Peyer's patch (tissue), 4 donors: ENCODE measurements around the gene GFRA3. TPM values are rescaled to one million over a fixed set of nuclear protein-coding genes. Genes with fewer than 3 reads are reported as not detected.
A peak's percentile ranks its signal among the peaks of the same experiment; 100 is the strongest.

Source experiments
- DNase-seq, 3 donors: peaks; one replicate each; pipeline ENCODE4 v3.0.0-alpha.2; 2017 to 2019
- H3K27ac ChIP-seq, 4 donors: fragments of 200-600 bp; sonication (generic); one replicate each; pipeline ENCODE4 v1.5.1; 2016 to 2019
- H3K27me3 ChIP-seq, 2 donors: fragments of 200-600 bp; sonication (generic); one replicate each; pipeline ENCODE4 v1.5.1; 2019
- H3K36me3 ChIP-seq, 3 donors: fragments of 200-600 bp; sonication (generic); one replicate each; pipeline ENCODE4 v1.5.1; 2016 to 2019
- H3K4me1 ChIP-seq, 4 donors: fragments of 200-600 bp; sonication (generic); one replicate each; pipeline ENCODE4 v1.5.1; 2016 to 2019
- H3K4me3 ChIP-seq, 4 donors: fragments of 200-600 bp; sonication (generic); 1 replicate in 3 of 4; 2 replicates in 1 of 4; pipeline ENCODE4 v1.5.1; 2016 to 2019; ENCODE audit warnings: mild to moderate bottlenecking in 1 of 4
- H3K9me3 ChIP-seq, 4 donors: fragments of 200-600 bp; sonication (generic); one replicate each; pipeline ENCODE4 v1.5.1; 2016 to 2019; ENCODE audit warnings: mild to moderate bottlenecking in 1 of 4
- POLR2A ChIP-seq, 2 donors: fragments of 450-650 bp; IDR thresholded peaks; one replicate each; pipeline ENCODE4 v1.5.1; 2017; ENCODE audit warnings: antibody characterized with exemption in 2 of 2, mild to moderate bottlenecking in 2 of 2, moderate library complexity in 2 of 2
- total RNA-seq, 4 donors: library from RNA; depleted of rRNA; stranded (reverse); fragments of >200 nt; gene quantifications; one replicate each; pipeline ENCODE4 v1.1.0, GENCODE V29; 2016
- TF ChIP-seq, protein P1 (sequence below), 6 experiments: fragments of 450-650 bp in 4 of 6; fragments of 200-600 bp in 2 of 6; sonication (generic) in 1 of 6; IDR thresholded peaks; one replicate each; pipeline ENCODE4 v1.5.1; 2017 to 2019; ENCODE audit warnings: antibody characterized with exemption in 6 of 6, mild to moderate bottlenecking in 3 of 6, moderate library complexity in 1 of 6

Gene GFRA3
- total RNA-seq, 4 donors from 2014 or later, result not detected

DNA sequence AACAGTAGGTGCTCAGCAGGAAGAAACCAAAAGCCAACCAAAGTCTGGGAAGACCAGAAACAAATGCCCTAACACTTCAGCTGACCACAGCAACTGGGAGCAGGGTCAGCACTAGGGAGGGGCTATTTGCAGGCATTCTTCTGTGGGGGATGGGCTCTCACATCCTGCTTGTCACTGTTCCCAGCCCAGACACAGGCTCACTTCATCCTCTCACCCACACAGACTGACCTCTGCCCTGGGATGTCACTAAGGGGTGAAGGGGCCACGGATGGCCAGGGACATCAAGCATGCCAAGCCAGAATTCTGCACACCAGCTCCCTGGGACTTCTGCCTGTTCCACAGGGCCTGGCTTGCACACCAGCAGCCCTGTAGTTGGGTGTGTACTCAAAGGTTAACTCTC lies 28.7 kb downstream of the GFRA3 start:
- no peaks in the 10 kb centered on the region for H3K9me3 ChIP-seq
- peaks cover 0 to 9% of the 10 kb centered on the region in 2 donors for H3K27me3 ChIP-seq
- H3K4me3 ChIP-seq, result no peak overlapping the region
- no peak for TF ChIP-seq POLR2A (IDR thresholded peaks at IDR 0.05)
- TF ChIP-seq, protein P1, sequence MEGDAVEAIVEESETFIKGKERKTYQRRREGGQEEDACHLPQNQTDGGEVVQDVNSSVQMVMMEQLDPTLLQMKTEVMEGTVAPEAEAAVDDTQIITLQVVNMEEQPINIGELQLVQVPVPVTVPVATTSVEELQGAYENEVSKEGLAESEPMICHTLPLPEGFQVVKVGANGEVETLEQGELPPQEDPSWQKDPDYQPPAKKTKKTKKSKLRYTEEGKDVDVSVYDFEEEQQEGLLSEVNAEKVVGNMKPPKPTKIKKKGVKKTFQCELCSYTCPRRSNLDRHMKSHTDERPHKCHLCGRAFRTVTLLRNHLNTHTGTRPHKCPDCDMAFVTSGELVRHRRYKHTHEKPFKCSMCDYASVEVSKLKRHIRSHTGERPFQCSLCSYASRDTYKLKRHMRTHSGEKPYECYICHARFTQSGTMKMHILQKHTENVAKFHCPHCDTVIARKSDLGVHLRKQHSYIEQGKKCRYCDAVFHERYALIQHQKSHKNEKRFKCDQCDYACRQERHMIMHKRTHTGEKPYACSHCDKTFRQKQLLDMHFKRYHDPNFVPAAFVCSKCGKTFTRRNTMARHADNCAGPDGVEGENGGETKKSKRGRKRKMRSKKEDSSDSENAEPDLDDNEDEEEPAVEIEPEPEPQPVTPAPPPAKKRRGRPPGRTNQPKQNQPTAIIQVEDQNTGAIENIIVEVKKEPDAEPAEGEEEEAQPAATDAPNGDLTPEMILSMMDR (IDR thresholded peaks at IDR 0.05), result no peak
- no peak for DNase-seq
- no peaks in the 10 kb centered on the region for H3K36me3 ChIP-seq
- H3K27ac ChIP-seq, result no peak overlapping the region
- H3K4me1 ChIP-seq, result peaks cover 0 to 9% (median 0%) of the 10 kb centered on the region in 4 donors

DNA sequence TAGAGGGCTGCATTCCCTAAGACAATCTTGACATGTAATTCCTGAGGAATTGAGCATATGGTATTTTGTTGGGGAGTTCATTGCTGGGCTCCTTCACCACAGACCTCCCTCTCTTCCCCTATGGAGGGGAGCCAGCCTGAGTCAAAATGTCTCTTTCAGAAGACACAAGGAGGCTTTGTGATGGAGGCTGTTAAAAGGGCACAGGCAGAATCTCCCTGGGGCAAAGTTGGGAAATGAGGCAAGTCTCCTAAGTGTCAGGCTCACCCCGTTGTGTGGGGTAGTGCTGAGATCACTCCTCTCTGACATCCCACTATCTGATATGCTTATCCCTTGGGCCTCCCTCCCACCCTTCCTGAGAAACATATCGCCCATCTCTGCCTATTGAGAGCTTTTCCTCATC lies 30.6 kb downstream of the GFRA3 start:
- DNase-seq, result no peak
- no peaks in the 10 kb centered on the region for H3K36me3 ChIP-seq
- no peak overlapping the region for H3K27ac ChIP-seq
- peaks cover 0 to 9% of the 10 kb centered on the region in 2 donors for H3K27me3 ChIP-seq
- H3K4me1 ChIP-seq, result peaks cover 0 to 9% (median 0%) of the 10 kb centered on the region in 4 donors
- TF ChIP-seq, protein P1 (IDR thresholded peaks at IDR 0.05), result no peak
- TF ChIP-seq POLR2A (IDR thresholded peaks at IDR 0.05), result no peak
- no peak overlapping the region for H3K4me3 ChIP-seq
- no peaks in the 10 kb centered on the region for H3K9me3 ChIP-seq

- H3K4me1 ChIP-seq, result peaks cover 0 to 9% (median 0%) of the 10 kb centered on the region in 4 donors
- peak overlapping the region in 1 of 4 donors; percentile 4 for H3K27ac ChIP-seq
- no peaks in the 10 kb centered on the region for H3K36me3 ChIP-seq
- peak overlapping the region; percentile 9 to 49 (median 34) for H3K4me3 ChIP-seq
- TF ChIP-seq POLR2A (IDR thresholded peaks at IDR 0.05), result no peak
- TF ChIP-seq, protein P1 (IDR thresholded peaks at IDR 0.05), result no peak
- H3K27me3 ChIP-seq, result peaks cover 0 to 9% of the 10 kb centered on the region in 2 donors
- H3K9me3 ChIP-seq, result no peaks in the 10 kb centered on the region
- no peak for DNase-seq
Observed at GRCh38 chr5:138241688-138242571, 32.5 kb downstream of the GFRA3 start.

DNA sequence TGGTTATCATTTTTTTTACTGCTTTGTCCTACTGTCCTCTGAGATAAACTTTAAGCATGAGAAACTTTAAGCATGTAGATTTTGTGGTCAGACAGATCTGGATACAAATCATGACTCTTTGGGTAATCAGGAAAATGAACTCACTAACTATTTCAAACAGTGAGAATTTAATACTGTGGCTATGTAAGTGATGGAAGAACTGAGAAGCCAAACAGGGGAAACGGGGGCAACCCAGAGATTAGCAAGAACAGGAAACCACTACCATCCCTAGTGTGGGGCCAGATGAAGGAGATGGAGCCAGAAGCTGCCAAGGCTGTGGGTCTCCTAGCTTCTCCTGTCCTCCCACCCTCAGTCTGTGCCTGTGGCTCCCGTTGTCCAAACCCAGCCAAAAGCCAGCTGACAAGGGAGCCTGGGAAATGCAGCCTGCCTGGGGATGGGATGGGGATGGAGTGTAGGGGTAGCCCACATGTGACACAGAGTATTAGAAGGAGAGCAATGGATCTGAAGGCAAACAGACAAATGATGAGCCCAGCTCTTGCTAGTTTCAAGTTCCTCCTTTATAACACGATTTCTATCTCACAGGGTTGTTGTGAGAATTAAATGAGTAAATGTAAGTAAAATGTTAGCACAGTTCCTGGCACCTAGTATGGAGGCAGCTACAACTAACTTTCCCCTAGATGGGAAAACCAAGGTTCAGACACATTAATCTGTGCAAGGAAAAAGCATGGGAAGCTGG lies 33.6 kb downstream of the GFRA3 start:
- Histone ChIP-seq H3K27me3 (peaks cover 0 to 9% of the 10 kb centered on the region in 2 donors), H3K4me1 (peaks cover 0 to 9% (median 0%) of the 10 kb centered on the region in 4 donors), H3K36me3 (no peaks in the 10 kb centered on the region), H3K9me3 (no peaks in the 10 kb centered on the region), H3K4me3 (no peak overlapping the region), H3K27ac (no peak overlapping the region)
- no peak for DNase-seq
- TF ChIP-seq POLR2A (IDR thresholded peaks at IDR 0.05), result no peak
- TF ChIP-seq, protein P1 (IDR thresholded peaks at IDR 0.05), result no peak

- DNase-seq, result no peak
- H3K9me3 ChIP-seq, result no peaks in the 10 kb centered on the region
- H3K4me3 ChIP-seq, result no peak overlapping the region
- no peak overlapping the region for H3K27ac ChIP-seq
- no peak for TF ChIP-seq POLR2A (IDR thresholded peaks at IDR 0.05)
- TF ChIP-seq, protein P1 (IDR thresholded peaks at IDR 0.05), result no peak
- peaks cover 0 to 9% (median 0%) of the 10 kb centered on the region in 4 donors for H3K4me1 ChIP-seq
- H3K27me3 ChIP-seq, result peaks cover 0 to 9% of the 10 kb centered on the region in 2 donors
- H3K36me3 ChIP-seq, result no peaks in the 10 kb centered on the region
Observed at GRCh38 chr5:138238034-138238433, 36.4 kb downstream of the GFRA3 start.
